Panc1 (cell line): ENCODE data around the gene ITGBL1.

Experiments
- POLR2AphosphoS5 ChIP-seq: IDR thresholded peaks from 2 replicates; pipeline ENCODE4 v1.6.1; 2012; ENCODE audit warnings: mild to moderate bottlenecking, low read depth, low read length, moderate library complexity
- SIN3A ChIP-seq: IDR thresholded peaks from 2 replicates; pipeline ENCODE4 v1.6.1; 2012; ENCODE audit warnings: low read depth, mild to moderate bottlenecking, low read length, moderate library complexity, borderline replicate concordance; ENCODE audit not compliant: insufficient read depth
- TF ChIP-seq, protein P1 (sequence below): fragments of 450-650 bp; IDR thresholded peaks from 2 replicates; pipeline ENCODE4 v1.5.1; 2017; ENCODE audit warnings: mild to moderate bottlenecking

DNA sequence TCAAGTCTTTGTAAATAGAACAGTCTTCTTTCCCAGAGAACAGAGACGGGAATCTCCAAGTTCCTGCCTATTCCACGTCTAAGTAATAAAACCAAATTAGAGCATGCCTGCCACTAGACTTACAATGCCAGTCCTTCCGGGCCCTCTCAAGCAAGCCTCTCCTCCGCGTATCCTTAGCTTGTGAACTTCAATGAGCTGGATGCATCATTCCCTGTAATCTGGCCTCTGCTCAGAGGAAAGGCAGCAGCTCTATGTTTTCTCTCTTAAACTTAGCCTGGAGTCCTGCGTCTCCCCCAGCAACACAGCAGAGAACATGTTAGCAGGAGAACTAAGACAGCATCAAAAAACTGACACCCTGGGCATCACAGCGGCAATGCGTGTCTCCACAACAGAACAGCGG lies 44.3 kb upstream of the ITGBL1 start:
- TF ChIP-seq POLR2AphosphoS5 (no peak), SIN3A (no peak)
- TF ChIP-seq, protein P1, sequence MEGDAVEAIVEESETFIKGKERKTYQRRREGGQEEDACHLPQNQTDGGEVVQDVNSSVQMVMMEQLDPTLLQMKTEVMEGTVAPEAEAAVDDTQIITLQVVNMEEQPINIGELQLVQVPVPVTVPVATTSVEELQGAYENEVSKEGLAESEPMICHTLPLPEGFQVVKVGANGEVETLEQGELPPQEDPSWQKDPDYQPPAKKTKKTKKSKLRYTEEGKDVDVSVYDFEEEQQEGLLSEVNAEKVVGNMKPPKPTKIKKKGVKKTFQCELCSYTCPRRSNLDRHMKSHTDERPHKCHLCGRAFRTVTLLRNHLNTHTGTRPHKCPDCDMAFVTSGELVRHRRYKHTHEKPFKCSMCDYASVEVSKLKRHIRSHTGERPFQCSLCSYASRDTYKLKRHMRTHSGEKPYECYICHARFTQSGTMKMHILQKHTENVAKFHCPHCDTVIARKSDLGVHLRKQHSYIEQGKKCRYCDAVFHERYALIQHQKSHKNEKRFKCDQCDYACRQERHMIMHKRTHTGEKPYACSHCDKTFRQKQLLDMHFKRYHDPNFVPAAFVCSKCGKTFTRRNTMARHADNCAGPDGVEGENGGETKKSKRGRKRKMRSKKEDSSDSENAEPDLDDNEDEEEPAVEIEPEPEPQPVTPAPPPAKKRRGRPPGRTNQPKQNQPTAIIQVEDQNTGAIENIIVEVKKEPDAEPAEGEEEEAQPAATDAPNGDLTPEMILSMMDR, result no peak
